DLD1 (cell line): Measurements from ENCODE around the gene TEX2.
"Not testable (repeated sequence)": the region's sequence is repeated elsewhere in the genome, so short reads cannot be mapped to it uniquely, and the experiment has no call there.

ENCODE experiments used
- in situ Hi-C: cut with HindIII; loops from 2 replicates; pipeline ENCODE4 v1.10.0; 2017; ENCODE audit warnings: low sequenced_read_pairs

TEX2 gene

DNA sequence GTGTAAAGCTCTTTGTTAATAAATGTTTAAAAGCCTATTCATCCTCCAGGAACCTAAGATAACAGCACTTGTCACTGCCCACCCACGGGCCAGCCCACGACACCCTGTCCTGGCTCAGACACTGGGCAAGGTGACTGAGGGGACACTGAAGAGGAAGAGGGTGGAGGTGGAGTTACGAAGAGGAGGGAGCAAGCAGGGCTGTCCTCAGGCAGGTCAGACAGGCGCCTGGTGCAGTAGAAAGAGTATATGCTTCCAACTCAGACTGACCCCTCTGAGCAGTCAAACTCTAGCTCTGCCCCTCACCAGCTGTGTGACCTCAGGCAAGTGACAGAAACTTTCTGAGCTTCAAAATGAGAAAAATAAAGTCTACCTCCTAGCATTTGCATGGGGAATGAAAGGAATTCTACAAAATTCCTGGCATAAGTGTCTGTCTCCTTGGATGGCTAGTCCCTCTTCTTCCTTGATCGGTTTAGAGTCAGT is 22.8 kb downstream of the TEX2 start:
- in situ Hi-C loops, result no loop called here

DNA sequence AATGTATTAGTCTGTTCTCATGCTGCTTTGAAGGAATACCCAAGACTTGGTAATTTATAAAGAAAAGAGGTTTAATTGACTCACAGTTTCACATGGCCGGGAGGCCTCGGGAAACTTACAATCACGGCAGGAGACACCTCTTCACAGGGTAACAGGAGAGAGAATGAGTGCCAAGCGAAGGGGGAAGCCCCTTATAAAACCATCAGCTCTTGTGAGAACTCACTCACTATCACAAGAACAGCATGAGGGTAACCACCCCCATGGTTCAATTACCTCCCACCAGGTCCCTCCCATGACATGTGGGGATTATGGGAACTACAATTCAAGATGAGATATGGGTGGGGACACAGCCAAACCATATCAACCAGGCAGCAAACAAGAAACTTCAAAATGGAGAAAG is 24.6 kb downstream of the TEX2 start:
- in situ Hi-C loops, result not testable (repeated sequence)

DNA sequence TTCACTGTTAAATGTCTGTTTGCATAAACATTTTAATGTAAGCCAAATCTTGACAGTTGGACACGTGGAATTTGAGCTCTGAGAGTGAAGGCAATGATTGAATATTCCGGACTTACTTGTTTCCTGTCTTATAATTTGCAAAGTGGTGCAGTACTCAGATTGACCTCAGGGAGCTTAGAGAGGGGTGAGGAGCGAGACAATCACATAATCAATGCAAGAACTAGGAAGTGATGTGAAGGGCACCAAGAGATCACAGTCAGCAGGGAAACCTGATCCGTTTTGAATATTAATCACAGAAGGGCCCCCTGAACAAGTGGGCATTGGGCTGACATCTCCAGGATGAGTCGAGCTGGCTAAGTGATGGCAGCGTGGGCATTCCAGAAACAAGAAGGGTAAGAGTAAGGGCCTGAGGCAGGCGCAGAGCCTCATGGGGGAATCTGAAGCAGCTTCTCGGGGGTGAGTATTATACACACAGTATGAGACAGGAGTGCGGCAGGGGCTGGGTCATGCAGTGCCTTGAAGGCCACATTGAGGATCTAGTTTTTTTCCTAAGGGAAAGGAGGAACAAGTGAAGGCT is 26.1 kb downstream of the TEX2 start:
- in situ Hi-C loops, result no loop called here

DNA sequence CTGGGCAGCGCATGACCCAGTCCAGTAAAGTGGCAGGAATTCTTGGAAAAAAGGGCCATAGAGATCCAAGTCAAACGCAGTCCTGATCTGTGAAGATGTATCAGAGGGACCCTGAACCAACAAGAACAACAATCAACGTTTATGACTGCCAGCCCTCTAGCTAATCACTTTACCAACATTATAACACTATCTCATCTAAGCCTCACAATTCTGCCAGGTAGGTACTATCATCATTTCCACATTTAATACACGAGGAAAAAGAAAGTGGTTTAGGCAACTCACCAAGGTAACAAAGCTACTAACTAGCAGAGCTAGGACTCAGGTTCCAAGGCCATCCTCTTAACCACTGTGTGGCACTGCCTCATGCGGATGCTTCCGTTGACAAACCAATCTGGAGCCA is 28.1 kb downstream of the TEX2 start:
- in situ Hi-C loops, result no loop called here

DNA sequence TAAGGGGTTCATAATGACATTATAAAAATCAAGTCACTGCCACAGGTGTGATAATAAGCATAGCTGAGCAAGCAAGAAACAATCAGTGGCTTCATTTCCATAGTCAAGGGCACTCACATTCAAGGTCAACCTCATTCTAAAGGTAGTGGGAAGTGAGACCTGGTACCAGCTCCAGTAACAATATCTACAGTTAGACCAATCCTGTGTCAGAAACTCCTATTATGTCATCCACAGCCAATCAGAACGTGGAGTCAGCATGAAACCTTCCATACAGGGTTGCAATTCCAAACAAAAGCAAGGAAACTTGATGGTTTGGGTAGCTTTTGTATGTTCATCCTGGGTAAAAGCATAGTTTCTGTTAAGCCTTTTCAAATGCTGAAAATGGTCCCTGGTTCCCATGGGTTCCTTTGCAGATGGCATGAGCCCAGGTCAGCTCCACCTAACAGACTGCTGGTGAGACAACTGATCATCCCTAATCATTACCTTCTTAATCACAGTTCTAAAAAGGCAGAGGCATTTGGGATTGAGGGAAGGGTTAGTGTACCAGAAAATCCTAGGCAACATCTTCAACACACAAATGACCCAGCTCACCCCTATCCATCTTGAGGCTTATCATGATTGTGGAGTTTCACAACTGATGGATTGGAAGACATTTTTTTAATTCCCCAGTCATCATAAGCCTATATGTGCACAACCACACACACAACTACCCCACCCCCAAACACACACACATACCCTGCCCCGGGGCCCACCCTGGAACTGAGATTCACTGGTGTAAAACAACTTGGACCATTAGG is 30.4 kb downstream of the TEX2 start:
- in situ Hi-C loops, result no loop called here

DNA sequence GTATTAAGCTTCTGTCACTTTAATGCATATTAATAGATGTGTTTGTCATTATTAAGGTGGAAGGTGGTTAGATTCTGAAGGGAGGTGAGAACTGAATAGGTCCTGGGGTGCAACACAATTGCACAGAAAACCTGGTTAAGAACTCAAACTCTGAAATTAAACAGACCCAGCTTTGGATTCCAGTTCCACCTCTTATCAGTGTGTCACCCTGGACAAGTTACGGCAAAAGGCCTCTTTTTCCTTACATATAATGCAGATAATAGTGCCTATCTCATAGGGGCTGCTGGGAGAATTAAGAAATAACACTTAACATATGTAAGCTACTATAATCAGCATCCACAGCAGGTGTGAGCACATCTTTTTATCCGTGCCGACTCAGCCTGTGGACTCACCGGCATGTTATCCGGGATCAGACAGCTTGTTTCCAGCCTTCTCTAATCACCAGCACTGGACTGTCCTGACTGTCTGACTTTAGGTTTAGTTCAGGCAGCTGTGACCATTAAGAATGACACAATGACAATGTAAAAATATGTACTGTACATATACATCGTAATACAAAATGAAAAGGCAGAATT is 31.4 kb downstream of the TEX2 start:
- in situ Hi-C loops, result no loop called here

DNA sequence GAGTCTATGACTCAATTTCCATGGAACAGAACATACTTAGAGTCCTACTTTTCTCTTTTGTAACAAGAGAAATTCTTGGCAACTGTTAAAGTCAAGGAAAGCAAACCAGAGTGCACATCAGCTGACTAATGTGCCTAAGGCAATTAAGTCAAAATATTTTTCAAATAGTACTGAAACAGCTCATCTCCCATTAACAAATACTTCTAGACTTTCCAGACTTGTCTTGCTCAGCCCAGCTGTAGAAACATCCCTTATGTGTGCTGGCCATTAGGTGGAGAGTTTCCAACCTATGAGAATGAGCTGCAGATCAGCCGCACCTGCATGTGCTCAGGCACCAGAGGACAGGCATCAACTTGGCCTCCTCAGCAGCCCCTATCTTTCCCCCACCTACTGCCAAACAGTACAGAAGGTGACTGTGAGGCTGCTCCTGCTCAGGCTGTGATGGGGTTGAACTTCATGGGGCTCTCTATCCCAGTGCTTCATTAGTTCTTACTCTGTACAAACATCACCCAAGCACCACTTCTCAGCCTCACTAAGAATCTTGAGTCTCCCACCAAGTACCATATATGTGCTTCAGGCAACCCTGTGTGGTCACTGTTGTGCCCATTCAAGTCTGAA is 32.2 kb downstream of the TEX2 start:
- in situ Hi-C loops, result no loop called here

DNA sequence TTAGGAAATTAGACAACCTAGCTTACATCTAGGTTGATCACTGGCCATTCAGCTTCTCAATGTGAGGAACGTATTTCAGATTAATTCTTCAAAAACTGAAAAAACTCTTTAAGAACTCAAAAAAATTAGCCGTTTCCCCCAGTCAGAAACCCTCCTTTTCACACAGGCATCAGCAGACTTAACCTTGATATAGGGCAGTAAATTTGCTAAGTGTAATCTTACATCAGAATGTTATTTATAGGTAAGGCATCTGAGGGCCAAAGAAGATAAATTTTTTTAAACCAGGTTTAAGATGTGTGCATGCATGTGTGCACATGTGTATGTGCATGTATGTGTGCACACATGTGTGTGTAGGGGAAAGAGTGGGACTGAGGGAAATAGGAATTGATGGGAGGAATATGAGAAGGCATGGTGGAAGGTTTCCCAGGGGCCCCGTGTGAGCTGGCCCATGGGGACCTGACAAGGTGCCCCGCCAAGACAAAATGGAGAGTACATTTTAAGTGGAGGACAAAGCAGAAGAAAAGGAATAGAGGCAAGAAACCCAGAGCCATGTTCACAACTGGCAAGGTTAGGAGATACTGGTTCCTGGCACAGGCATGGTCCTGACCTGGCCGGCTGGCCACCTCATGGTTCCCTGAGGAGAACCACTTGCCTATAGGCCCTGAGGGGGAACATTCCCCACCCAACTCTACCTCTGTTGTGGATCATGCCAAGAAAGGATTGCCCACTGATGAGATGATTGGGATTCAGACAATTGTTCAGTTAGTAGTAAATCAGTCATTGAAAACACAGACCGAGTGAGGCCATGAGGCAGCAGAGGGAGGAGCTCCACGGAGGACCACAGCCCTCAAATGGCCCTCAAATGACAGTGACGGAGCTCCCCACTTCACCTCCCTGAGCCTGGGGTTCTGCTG is 33.0 kb downstream of the TEX2 start:
- in situ Hi-C loops, result no loop called here

DNA sequence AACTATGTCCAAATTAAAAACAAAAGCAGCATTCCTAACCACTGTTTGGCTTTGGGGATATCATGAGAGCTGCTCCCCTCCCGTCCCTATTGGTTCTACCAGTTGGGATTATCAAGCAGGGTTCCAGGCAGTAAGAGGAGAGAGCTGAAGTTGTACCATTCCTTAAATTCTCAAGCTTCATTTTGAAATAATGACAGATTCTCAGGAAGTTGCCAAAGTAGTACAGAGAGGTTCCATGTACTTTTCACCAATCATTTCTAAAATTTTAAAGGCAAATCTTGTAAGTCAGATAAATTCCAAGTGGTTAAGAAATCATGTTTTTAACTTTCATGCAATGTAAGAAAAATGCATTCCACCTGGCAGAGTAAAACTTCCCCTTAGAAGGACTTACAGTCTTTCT is 36.9 kb downstream of the TEX2 start:
- in situ Hi-C loops, result no loop called here

DNA sequence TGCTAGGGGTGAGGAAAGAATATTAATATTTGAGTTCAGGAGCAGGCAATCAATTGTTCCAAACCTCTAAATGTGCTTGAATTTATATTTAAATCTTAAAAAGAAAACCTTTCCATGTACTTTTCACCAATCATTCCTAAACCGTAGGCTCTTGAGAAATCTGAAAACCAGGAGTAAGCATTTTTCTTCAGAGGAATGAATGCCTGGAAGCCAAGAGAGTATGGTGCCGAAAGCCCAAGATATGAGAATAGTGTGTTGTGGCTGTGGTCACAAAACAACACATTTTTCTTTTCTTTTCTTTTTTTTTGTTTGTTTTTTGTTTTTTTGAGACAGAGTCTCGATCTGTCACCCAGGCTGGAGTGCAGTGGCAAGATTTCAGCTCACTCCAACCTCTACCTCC is 37.6 kb downstream of the TEX2 start:
- in situ Hi-C loops, result no loop called here

DNA sequence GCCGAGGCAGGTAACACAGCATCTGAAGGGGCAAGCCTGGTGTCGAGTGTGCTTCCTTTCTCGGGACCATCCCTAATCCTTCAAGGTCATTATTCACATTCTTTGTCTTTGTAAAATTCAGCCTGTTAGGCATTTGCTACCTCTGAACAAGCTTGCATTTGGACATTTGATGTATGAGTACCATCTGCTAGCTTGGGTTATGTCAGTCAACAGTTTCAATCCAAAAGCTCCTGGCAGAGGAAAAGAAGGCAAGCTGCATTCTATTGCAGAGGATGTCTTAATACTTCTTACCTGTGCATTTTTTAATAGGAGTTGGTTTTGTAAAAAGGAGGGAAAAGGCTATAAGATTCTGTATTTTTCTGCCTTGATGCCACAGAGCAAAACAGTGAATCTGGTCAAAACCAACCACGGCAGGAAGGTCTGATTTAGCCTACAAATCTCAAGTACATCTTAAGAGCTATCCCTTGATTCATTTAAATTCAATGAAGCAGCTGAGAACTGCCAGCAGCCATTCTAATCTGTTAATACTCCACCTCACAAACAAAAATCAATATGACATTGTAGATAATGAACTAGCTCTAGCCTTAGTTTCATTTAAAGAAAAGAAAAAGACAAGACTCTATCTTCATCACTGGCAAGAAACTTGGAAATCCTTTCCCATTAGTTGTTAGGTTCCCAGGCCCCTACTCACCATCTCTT is 39.0 kb downstream of the TEX2 start:
- in situ Hi-C loops, result no loop called here

DNA sequence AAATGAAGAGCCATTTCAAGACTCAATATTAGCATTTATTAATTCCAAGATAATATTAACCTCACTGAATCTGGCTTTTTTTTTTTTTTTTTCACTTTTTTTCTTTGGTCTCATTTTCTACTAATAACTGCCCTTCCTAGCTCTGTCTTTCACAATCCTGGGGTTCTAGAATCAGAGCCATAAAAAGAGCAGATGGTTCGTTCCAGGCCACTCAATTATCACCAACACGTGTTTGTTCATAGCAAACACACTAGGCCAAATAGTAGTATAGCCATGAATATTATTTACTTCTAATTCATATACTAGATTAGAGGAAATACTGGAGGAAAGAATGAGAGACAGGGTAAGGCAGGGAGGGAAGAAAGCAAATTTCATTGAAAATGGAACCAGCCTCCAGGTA is 39.8 kb downstream of the TEX2 start:
- in situ Hi-C loops, result no loop called here

DNA sequence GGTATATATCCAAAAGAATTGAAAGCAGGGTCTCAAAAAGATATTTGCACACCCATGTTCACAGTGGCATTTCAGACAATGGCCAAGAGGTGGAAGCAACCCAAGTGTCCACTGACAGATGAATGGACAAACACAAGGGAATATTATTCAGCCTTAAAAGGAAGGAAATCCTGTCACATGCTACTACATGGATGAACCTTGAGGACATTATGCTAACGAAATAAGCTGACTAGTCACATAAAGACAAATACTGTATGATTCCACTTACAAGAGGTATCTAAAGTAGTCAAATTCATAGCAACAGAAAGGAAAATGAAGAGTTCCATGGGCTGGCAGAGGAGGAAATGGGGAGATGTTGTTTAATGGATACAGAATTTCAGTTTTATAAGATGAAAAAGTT is 41.4 kb downstream of the TEX2 start:
- in situ Hi-C loops, result no loop called here

DNA sequence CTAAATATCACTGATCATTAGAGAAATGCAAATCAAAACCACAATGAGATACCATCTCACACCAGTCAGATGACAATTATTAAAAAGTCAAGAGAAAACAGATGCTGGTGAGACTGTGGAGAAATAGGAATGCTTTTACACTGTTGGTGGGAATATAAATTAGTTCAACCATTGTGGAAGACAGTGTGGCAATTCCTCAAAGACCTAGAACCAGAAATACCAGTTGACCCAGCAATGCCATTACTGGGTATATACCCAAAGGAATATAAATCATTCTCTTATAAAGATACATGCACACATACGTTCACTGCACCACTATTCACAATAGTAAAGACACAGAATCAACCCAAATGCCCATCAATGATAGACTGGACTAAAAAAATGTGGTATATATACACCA is 42.5 kb downstream of the TEX2 start:
- in situ Hi-C loops, result not testable (repeated sequence)

DNA sequence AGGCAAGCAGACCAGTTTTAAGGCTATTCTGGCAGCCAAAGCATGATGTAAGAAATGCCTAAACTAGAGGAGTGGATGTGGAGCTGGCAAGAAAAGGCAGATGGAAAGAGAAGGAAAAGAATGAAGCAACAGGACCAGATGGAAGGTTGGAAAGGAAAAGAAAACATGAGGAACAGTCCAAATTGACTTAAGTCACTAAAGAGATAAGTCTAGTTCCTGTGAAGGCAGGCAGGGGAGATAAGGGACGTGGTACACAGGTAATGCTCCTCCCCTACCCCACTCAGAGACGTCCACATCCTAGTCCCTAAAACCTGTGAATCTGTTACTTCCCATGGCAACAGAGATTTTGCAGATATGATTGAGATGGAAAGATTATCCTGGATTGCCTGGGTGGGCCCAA is 43.5 kb downstream of the TEX2 start:
- in situ Hi-C loops, result no loop called here

DNA sequence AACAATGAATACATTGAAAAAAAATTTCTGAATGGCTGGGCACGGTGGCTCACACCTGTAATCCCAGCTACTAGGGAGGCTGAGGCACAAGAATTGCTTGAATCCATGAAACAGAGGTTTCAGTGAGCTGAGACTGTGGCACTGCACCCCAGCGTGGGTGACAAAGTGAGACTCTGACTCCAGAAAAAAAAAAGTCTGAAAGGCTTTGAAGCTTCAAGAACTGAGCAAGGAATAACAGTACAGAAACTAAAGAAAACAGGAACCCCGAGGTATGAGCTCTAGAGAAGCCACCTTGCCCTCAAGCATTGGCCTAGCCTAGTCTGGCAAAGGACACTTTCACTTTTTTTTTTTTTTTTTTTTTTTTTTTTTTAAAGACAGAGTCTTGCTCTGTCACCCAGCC is 45.0 kb downstream of the TEX2 start:
- in situ Hi-C loops, result no loop called here

DNA sequence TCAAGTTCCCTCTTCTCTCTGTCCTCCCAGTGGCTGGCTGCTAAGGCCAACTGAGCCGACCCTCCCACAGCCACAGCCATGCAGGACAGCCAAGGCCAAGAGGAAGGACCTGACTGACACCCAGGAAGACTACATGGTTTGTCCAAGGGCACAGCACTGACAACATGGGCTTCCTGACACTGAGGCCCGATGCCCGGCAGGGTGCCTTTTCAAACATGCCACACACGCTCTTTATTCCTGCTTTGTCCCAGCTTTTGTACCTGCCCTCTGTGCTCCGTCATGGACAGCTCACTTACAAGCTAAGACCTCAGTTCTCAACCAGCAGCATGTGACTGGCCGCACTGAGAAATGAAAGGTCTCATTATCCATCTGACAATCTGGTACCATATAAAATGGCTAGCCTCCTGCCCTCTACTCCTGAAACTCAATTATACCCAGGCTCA is 45.8 kb downstream of the TEX2 start:
- in situ Hi-C loops, result no loop called here

DNA sequence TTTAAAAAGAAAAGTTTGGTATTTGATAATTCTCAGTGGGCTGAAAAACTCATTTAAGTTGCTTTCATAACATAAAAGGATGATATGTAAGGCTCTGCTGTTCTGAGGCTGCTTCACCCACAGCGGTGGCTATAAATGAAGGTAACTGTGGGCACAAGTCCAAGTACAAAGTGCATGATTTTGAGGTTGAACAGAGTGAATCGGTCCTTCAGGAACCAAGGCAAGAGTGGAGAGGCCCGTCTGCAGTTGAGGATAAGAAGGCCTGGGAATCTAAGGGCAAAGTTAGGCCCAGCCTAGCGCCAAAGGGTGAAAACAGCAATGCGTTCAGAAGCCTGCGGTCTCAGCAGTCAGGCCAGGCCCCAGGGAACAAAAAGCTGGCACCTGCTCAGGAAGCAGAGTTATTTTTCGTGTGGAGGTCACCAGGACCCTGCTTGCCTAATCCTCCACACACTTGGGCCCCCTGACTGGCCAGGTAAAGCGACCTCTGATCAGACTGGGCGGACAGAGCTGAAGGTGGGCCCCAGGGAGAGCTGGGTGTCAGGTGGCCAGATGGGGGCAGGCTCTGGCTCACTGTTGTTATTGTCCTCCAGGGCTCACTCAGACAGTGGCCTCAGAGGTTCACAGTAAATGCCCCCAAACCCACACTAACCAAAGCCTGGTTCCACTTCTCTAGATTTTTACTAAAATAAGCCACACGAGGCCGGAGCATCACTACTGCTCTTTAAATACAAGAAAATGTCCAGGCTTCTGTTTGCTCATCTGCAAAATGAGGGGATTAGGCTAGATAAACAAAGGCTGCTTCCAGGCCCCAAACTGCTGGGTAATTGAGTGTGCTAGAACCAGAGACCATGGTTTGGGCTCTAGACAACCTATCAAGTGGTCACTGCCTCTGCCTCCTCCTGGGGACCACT is 46.5 kb downstream of the TEX2 start:
- in situ Hi-C loops, result no loop called here

DNA sequence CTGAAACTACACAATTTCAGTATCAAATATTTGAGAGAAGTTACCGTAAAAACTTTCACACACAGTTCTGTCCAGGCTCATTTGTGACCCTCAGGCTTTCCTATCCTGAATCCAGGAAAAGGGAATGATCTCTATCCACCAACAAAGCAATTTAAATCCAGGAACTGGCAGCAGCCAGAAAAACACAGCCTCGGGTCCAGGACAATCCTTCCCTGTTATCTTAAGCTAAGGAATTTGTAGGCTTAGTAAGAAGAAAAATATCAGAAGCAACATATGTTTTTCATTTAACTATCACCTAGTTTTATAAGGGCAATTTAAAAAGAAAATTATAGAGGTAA is 47.1 kb downstream of the TEX2 start:
- in situ Hi-C loops, result no loop called here
